Epithelial cell of proximal tubule (primary cell): ENCODE data around the gene GRB10. TPM values are rescaled to one million over a fixed set of nuclear protein-coding genes. Genes with fewer than 3 reads are reported as not detected.

ENCODE experiments used
- DNase-seq: peaks from one replicate; pipeline ENCODE4 v3.0.0-alpha.2; 2011; ENCODE audit warnings: low read depth
- H3K4me3 ChIP-seq: 2 replicates; pipeline ENCODE4 v1.5.1; 2011; ENCODE audit warnings: low read depth, mild to moderate bottlenecking, low read length
- CTCF ChIP-seq: conservative IDR thresholded peaks from 2 replicates; pipeline ENCODE4 v1.5.1; 2012; ENCODE audit warnings: low read depth, mild to moderate bottlenecking, low read length
- total RNA-seq: library from RNA; depleted of rRNA; stranded (reverse); fragments of >200 nt; gene quantifications from 2 replicates; pipeline ENCODE4 v1.2.3, GENCODE V29; 2015

Gene GRB10
- total RNA-seq, 1 donor from 2014 or later: 33.4 TPM

GRCh38 chr7:50685135-50686065 is 97.3 kb downstream of the GRB10 start:
- DNase-seq: no peak
- no peak for TF ChIP-seq CTCF
- no peak overlapping the region for H3K4me3 ChIP-seq

- DNase-seq: no peak
- TF ChIP-seq CTCF: no peak
- H3K4me3 ChIP-seq: no peak overlapping the region
Measured at GRCh38 chr7:50684713-50685075, 98.0 kb downstream of the GRB10 start.

- no peak overlapping the region for H3K4me3 ChIP-seq
- no peak for TF ChIP-seq CTCF
- DNase-seq: no peak
Measured at GRCh38 chr7:50684011-50684712, 98.5 kb downstream of the GRB10 start.

GRCh38 chr7:50682573-50682972 is 100.1 kb downstream of the GRB10 start:
- no peak for DNase-seq
- no peak for TF ChIP-seq CTCF
- no peak overlapping the region for H3K4me3 ChIP-seq

- no peak for TF ChIP-seq CTCF
- H3K4me3 ChIP-seq: no peak overlapping the region
- DNase-seq: no peak
Measured at GRCh38 chr7:50682079-50682478, 100.6 kb downstream of the GRB10 start.

- no peak for TF ChIP-seq CTCF
- no peak overlapping the region for H3K4me3 ChIP-seq
- DNase-seq: no peak
Measured at GRCh38 chr7:50681432-50682045, 101.2 kb downstream of the GRB10 start.
